ENCODE results near the gene C3.

- TF ChIP-seq GATA2 (IDR thresholded peaks at IDR 0.05; ENCODE audit: low read depth, low read length) (no peak), GATA3 (IDR thresholded peaks at IDR 0.05; ENCODE audit: low read depth, low read length) (no peak)
Observed at GRCh38 chr19:6696239-6696820, 24.1 kb downstream of the C3 start.

Measured in SH-SY5Y (cell line).